ENCODE data around the gene ELF4.

ELF4 gene

DNA sequence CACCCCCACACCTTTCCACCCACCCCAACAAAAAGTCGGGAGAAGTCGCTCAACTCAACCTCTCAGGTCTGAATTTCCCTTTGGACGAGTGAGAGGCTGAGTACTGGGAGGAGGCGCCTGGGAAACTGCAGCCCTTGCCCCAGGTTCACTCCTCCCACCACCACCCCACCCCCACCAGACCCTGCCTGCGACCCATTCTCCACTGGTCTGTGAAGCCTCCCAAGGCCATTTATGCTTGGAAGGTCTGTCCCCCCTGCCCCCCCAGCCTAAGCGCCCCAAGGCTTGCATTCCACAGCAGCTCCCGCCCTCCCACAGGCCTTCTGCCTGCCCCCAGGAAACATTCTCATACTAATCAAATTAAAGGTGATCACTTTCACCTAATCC is 27.2 kb downstream of the ELF4 start:
- DNase-seq, result no peak

DNA sequence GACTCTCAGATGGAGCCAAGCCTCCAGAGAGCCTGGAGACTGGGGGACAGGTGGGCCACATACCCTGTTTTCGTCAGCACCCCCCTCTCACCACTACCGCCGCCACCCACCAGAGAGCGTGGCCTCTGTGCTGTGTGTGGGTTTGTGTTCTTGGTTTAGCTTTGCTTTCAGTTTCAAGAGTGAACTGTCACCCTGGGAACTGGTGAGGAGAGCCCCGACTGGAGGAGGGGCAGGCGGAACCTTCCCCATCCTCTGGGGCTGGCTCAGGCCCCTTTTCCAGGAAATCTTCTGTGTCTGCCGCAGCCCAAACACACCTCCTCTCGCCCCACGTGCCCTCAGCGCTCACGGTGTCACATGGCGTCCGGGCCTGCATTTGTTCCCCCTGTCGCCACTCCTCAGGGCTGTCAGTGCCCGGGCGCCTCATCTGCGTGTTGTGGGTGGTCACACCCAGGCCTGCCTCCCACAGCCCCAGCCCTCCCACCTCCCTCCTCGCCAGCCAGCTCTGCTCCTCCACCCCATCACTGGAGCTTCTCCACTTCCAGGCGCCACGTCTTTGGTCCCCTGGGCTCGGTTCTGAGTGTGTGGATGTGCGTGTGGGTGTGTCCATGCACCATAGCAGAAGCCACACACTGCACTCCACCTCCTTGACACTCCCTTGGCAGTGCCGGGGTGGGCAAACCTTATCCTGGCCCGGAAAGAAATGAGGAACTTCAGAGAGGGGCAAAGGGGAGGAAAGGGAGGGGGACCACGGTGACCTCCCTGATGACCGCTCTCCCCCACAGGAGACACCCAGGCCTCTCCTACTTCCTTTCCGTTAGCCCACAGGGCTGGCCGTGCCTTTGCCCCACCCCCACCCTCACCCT is 27.8 kb downstream of the ELF4 start:
- peak; percentile 66 for DNase-seq

DNA sequence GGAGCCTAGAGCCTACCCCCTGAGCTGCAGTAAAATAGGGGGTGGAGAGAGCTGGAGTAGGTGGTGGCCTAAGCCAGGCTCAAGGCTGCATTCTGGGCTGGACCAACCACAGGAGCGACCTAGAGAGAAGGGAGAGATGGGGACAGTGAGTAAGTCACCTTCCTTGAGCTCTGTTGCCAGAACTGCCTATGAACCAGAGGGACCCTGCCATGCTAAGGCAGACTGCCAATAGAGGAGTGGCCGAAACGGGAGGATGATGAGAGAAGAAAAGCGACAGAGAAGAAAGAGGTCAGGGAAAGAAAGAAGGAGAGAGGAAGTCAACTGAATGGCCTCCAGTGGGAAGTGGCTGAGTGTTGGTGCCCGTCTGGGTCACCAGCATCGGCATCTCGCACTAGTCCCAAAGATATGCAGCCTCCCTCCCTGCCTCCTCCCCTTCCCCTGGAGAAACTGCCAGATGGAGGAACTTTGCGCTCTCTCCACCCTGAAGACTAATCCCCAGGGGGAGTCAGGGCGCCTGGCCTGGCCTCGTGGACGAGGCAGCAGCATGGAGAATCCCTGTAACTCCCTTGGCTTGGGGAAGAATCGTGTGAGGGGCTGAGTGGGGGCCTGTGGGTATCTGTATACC is 28.8 kb downstream of the ELF4 start:
- DNase-seq, result no peak

DNA sequence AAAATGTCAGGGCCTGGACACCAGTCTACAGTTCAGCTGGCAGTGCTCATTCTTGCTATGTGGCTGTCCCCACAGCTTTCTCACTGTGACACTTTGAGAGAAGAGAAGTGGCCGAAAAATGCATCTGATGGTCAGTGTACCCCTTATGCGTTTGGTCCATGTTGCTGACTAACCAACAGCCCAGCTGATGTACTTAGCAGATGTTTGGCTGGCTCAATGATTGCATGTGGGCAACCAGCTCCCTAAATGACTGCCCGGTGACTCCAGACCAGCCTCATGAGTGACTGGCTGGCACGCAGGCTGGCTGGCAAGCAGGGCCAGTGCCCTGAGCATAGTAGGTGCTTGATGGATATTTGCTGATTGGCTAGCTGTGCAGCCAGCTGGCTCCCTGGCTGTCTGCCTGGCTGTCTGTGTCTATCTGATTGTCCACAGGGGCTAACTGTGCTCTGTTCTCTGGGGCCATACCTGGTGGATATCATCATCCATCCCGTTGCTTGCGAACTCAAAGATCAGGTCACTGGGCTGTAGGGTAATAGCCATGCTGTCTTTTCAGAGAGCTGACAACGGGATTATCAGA is 29.4 kb downstream of the ELF4 start:
- no peak for DNase-seq

DNA sequence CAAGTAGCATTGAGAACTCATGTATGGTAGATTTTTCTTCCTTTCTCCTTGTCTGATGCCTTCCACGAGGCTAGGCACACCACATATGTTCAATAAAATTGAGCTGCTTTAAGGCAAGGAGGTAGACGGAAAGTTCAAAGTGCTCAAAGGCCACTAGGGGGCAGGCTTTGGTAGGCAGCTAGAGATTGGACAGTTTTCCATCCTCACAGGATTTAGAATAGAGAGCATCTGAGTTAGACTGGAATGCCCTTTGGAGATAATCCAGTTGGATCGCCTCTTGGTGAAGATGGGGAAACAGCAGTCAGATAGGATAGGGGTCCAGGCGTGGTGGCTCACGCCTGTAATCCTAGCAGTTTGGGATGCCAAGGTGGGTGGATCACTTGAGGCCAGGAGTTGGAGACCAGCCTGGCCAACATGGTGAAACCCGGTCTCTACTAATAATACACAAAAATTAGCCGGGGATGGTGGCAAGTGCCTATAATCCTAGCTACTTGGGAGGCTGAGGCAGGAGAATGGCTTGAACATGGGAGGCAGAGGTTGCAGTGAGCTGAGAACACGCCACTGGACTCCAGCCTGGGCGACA is 30.4 kb downstream of the ELF4 start:
- peak; percentile 64 for DNase-seq

DNA sequence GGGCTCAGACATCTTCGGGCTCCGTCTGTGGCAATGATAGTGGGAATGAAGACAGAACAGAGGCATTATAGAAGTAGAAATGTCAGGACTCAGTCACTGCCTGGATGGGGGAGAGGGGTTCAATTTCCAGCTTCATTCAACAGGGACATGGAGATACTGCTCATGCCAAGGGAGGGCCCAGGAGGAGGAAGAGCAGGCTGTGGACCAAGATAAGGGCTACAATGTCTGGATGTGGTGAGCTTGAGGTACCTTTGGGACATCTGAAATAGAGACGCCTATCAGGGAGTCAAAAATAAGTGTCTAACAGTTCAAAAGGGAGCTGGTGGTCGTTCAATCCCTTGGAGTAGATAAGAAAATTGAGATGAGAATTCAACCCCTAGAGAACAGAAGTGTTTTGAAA is 34.5 kb downstream of the ELF4 start:
- DNase-seq, result no peak

DNA sequence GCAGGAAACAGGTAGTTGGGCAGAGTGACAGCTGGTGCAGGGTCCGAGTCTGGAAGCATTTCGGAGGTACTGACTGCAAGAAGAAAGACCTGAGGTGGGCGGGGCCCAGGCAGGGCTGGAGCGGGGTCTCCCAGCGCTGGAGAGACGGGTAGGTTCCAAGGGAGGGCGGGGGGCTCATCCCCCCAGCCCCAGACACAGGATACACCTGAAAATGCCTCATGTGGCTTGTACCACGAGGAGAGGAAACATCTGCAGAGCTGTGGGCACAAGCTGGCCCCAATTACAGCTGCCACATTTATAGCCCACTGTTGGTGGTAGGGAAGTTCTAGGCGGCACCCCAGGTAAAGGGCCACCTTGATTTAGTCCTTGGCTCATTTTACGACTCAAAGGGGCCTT is 38.0 kb downstream of the ELF4 start:
- no peak for DNase-seq

DNA sequence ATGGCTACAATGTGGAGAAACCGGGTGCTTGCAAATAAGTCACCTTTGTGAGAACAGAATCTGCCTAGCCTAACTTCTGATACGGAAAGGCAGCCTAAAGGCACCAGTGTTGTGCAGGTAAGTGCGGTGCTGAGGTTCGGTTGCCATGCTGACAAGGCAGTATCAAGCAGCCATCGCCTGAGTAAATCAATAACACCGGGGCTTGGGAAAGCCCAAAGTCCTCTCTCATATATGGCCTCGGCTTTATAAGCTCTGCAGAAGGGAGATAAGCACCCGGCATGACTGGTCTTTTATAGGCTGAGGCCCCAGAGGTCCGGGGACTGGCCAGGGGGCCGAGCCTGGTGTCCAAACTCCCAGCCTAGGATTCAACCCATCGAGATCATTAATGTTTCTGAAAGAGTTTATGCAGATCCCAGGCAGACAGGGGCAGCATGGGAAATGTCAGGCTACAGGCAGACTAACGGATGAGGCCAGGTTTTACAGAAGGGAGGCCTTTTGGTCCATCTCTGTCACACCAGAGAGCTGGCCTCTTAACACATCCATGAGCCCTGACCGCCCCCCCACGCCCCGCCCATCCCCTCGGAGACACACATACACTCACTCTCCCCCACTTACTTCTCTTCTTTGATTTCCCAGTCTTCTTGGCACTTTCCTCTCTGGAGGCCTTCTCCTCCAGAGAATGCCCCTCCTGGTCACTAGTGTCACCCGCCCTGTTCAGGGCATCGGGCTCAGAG is 38.5 kb downstream of the ELF4 start:
- DNase-seq, result no peak

DNA sequence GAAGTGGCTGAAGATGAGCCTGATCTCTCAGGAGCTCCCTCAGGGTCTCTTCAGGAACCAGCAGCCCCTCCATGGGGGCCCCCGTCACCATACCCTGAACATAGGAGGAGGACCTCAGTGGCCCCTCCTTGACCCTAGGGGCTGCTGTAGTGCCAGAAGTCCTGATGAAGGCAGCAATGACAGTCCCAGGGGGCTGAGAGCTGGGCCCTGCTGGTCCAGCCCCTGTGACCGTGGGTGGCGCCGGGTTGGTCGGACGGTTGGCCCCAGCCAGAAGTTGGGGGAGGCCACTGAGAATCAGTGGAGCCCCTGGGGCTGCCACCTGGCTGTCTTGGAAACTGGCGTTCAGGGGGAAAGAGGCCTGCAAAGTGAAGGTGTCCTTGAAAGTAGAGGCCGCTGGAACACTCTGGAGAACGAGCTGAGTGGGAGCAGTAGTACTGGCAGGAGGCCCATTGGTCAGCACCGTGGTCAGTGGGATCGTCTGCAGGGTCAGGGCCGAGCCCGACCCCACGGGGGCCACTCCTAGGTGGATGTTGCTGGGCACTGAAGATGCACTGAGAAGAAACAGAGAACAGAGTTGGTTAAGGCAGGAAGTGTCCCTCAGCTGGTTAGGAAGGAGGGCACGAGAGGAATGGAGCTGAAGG is 43.2 kb downstream of the ELF4 start:
- DNase-seq, result no peak

DNA sequence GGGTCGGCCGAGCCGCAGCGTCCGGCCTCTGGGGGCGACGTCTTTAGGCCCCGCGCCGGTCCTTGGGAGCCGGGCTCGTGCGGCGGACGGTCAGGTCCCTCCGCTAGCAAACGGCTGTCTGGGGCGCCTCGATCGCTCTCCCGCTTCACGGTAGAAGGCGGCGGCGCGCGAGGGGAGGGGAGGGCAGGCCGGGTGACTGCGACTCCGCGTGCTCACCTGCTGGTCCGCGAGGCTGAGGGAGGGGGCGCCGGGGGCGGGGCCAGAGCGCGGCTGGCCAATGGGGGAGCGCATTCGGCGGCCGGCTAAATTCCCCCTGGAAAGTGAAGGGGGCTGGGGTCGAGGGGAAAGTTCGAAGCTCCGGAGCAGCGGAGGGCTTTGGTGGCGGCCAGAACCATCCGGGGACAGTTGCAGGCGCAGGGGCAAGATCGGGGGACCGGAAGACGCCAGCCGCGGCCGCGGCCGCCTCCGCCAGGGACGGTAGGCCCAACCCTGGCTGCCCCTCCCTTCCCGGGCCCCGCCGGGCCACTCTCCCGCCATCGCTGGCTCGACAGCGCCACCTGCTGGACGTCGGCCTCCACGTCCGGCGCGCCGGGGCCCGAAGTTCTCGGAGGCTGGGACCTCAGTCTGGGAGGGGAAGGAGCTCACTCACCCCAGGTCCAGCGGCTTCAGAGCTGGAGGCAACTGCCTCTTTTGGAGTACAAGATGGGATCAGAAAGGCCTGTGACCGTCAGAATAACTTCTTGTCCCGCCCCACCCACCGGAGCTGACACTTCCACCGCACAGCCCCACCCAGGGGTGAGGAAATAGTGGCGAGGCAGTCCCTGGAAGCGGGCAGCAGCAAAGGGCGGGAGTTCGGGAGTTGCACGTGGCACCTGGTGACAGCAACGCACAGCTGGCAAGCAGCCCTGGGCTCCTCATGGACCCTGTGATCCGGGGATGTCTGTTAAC is 49.9 kb downstream of the ELF4 start:
- peak; percentile 86 for DNase-seq

DNA sequence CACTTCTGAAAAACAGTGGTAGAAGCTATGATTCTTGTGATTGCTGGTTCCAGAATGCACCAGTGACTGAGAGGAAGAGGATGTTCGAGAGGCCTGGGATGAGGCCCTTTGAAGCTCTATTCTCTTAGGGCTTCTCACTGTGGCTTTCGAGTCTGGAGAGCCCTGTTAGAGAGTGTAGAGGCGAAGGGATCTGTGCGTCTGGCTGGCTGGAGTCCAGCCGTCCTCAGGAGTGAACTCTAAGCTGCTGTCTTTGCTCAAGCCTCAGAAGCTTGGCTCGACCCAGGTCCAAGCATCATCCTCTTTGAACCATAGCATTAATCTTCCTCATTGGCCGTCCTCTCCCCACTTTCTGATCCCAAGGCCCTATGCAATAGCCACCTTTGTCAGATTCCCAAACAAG is 51.6 kb downstream of the ELF4 start:
- no peak for DNase-seq

DNA sequence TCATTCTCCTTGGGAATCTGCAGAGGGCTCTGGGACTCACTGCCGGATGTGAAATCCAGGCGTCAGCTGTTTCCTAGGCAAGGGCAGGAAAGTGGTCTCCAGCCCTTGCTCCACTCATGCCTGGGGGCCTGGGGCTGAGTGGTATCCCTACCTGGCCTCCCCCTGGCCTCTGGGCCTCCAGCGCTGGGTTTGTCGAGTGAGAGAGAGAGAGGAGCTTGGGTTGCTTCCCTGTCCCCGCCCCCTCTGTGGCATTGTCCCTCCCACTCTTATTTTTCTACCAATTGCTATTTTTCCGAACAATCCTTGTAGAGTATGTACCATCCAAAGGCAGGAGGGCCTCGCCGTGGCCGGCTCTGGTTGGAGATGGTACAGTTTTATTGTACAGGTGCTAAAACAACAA is 53.1 kb downstream of the ELF4 start:
- DNase-seq, result no peak

DNA sequence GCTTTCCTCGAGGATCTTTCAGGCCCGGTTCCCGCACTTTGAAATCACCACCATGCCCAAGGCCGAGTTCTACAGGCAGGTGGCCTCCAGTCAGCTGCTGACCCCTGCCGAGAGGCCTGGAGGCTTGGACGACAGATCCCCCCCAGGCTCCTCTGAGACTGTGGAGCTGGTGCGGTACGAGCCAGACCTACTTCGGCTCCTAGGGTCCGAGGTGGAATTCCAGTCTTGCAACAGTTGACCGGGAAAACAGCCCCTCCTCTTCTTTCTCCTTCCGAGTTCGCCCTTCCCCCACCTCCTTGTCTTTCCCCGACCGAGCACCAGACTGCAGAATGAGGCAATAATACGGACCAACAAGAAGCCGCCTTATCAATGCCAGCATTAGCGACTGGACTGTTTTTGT is 54.4 kb downstream of the ELF4 start:
- DNase-seq, result no peak

DNA sequence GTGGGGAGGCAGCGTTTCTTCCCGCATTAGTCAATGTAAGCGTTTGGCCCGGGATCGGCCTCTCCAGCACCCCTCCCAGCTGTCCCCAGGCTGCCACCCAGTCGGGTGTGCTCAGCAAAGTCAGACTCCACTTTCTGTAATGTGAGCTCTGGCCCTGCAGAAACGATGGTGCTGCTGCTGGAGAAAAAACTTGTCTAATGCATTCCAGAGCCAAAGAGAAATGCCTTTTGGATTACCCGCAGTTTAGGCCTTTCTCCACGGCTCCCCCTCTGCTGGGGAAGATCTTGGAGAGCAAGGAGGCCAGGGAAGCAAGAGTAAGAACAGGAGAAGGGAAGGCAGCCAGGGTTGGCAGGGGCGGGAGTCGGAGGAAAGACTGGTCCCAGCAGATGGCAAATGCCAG is 55.2 kb downstream of the ELF4 start:
- no peak for DNase-seq

DNA sequence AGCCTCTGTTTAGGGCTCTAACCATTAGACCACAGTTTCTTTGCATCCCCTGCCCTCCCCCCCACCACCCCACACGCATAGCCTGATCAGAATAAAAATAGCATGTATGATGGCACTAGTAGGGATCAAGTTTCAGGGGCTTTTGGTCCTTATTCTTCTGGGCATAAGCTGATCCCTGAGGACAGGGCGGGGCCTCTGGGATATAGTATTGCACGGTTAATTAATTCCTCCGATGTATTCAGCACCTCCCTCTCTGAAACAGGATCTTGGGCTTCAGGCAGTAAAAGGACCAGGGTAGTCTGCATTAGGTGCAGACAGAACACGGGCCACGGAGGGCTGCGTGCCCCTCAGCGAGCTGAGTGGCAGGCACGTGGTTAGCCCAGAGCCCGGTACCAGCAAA is 57.1 kb downstream of the ELF4 start:
- DNase-seq, result no peak

DNA sequence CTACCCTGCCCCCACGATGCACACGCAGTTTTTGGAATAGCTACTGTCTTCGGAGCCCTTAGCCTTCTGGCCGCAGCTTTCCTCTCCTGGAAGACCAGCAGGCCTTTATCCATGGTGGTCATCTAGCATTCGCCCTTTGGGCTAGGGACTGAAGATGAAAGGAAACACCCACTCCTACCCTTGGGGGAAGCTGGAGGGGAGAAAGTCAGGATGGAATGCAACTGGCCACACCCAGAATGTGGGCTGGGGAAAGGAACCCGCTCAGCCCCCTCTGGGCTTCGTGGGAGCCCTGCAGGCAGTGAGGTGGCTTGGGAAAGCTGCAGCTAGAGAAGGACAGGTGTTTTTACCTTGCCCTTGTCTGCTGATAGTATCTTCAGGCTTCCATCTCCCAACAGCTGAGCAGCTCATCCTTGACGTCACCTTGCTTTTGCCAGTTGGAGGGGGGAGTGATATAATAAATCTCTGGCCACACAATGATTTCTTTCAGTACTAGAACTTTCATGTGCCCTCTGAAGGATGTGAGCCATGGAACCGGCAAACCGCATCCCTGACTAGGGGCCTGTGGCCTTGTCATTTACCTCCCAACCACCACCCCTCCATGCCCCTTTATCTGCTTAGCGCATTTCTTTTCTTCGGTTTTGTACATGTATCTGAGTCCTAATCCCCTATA is 59.0 kb downstream of the ELF4 start:
- no peak for DNase-seq

DNA sequence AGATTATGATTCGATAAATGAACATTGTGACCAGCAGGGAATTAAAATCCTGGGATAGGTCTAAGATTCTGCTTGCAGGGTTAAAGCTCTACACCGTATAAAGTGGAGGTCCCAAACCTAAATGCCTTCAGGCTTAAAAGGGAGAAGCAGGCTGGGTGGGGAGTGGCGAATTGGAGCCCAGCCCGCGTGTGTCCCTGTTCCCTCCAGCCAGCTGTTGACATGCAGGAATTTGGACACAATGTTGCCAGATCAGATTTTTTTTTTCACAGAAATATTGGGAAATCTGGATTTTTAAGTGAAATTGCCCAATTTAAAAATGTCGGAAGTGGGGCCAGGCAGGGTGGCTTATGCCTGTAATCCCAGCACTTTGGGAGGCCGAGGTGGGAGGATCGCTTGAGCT is 60.5 kb downstream of the ELF4 start:
- DNase-seq, result no peak

DNA sequence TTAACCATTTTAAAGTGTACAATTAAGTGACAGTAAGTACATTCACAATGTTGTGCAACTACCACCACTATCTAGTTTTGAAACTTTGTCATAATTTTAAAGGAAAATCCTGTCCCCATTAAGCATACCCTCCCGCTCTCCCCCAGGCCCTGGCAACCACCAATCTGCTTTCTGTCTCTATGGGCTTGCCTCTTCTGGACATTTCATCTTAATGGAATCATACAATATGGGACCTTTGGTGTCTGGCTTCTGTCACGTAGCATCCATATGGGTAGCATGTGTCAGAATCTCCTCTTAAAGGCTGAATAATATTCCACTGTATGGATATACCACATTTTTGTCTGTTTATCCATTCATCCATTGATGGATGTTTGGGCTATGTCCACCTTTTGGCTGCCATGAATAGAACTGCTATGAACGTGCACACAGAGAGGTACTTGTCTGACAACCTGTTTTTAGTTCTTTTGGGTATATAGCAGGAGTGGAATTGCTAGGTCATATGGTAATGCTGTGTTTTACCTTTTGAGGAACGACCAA is 61.5 kb downstream of the ELF4 start:
- DNase-seq, result no peak

DNA sequence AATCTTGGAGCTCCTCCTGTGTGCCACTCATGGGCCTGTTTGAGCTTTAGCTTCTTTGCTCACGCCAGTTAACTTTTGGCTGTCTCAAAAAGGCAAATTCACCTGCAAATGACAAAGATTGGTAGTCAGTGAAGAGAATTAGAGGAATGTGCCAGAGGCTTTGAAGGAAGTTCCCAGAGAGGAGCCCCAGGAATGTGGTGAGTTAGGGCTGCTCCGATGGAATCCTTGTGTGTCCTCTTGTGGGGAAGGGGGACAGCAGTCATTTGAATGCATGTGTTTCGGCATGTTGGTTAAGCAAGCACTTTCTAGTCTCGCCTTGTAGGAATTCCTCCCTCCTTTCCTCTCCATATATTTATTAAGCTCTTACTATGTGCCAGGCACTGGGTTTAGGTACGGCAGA is 62.9 kb downstream of the ELF4 start:
- no peak for DNase-seq

DNA sequence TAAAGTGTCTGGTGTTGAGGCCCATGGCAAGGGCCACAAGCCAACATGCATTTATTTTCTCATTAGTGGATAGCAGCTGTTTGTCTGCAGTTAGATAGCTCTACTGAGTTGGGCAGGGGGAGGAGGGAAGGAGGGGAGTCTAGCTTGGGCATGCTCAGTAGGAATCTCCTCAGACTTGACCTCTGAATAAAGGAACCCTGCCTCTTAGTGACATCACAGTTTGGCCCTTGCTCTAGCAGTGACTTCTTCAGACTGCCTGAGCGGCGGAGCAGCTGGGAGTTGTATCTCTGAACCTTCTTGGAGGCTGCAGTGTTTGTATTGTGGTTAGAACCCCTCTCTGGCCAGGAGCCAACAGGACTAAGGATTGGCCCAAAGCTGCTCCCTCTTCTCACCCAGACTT is 70.5 kb downstream of the ELF4 start:
- DNase-seq, result no peak

DNA sequence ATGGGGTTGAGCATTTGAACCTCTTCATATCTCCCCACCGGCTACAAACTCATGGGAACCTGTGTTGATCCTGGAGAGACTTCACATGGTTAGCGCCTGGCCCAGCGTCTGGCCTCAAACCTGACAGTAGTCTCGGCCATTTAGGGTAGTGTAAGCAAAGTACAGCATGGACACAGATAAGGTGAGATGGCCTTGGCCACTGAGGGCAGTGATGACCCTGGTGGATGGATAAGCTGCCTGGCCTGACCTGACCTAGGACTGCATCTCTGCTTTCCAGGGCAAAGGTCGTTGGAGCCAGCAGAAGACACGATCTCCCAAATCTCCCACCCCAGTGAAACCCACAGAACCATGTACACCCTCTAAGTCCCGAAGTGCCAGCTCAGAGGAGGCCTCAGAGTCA is 76.1 kb downstream of the ELF4 start:
- no peak for DNase-seq

Data from RPMI8226 (cell line).